ENCODE data around the gene GSX2. TPM values are rescaled to one million over a fixed set of nuclear protein-coding genes. Genes with fewer than 3 reads are reported as not detected.

Gene GSX2
- total RNA-seq, result not detected in 2 replicates

GRCh38 chr4:54099748-54100574, at the start of gene GSX2:
Gene GSX2, plus strand, starts transcription at chr4:54100163. Its CDS starts 182 bp downstream, at chr4:54100345.

DNA sequence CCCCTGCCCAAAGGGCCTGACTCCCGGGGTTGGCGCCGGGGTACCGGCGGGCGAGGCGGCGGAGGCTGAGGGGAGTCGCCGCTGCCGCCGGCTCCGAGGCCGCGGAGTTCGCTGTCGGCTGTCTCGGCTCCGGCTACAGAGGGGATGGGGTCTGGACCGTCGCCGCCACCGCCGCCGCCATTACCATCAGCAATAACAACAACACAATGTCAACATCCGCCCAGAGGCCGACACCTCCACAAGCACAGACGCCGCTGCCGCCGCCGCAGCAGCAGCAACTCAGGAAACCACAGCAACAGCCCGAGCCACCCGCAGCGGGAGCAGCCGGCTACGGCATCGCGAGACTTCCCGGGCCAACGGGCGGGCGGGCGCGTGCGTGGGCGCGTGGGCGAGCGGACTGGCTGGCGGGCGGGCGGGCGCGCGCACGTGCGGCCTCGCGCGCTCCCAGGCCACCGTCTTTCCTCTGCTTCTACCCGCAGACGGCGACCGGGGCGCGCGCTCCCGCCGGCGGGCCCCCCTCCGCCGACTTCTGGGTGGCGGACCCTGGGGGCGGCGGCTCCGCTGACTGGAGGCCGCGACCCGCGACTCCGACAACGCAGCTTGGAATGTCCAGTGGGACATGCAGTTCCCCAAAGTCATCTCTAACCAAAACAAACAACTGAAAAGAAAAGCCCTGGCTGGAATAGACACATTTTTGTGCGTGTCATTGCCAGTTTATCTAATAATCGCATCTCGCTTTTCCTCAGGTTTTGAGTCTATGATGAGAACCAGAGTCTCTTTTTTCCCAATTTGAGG, 35.4 kb upstream of the GSX2 start, which contains the start of gene CHIC2:
CHIC2 (minus strand) TSS at position 289 of the 795 bp plus-strand sequence. CDS start 305 bp downstream, outside the sequence.

Other genes with a start within 250 kb of the GSX2 start
- gene CHIC2, start 35.6 kb upstream of the GSX2 start, total RNA-seq, result 48.4 and 50.7 TPM in 2 replicates
- gene PDGFRA, start 129.1 kb downstream of the GSX2 start, total RNA-seq, result 298 and 562 TPM in 2 replicates

Data from smooth muscle cell of the pulmonary artery (primary cell).